G401 (cell line): ENCODE data around the gene SP3. TPM values are rescaled to one million over a fixed set of nuclear protein-coding genes. Genes with fewer than 3 reads are reported as not detected.
A peak's percentile ranks its signal among the peaks of the same experiment; 100 is the strongest.
"Not testable (repeated sequence)": the region's sequence is repeated elsewhere in the genome, so short reads cannot be mapped to it uniquely, and the experiment has no call there.

Source experiments
- DNase-seq: peaks from one replicate; pipeline ENCODE4 v3.0.0-alpha.2; 2015; ENCODE audit warnings: low spot score
- in situ Hi-C: cut with HindIII; loops from 2 replicates; pipeline ENCODE4 v1.10.0; 2016; ENCODE audit warnings: low sequenced_read_pairs, mixed read lengths
- total RNA-seq: library from RNA; depleted of rRNA; stranded (reverse); fragments of >200 nt; shearing (Covaris generic); gene quantifications from 2 replicates; pipeline ENCODE4 v1.2.3, GENCODE V29; 2014

Gene SP3
- total RNA-seq, 1 experiment from 2014 or later = 108 TPM

- no peak for DNase-seq
- in situ Hi-C loops = no loop called here
These were observed 55.3 kb downstream of the SP3 start for GRCh38 chr2:173909846-173910245.

- DNase-seq = no peak
- in situ Hi-C loops = no loop called here
These were observed 58.5 kb downstream of the SP3 start for GRCh38 chr2:173906626-173907025.

- no peak for DNase-seq
- in situ Hi-C loops = no loop called here
These were observed 61.4 kb downstream of the SP3 start for GRCh38 chr2:173903601-173904394.

- no peak for DNase-seq
- in situ Hi-C loops = no loop called here
These were observed 66.2 kb downstream of the SP3 start for GRCh38 chr2:173898996-173899395.

GRCh38 chr2:173898178-173898668, 67.0 kb downstream of the SP3 start:
- no peak for DNase-seq
- in situ Hi-C loops = no loop called here

- DNase-seq = no peak
- in situ Hi-C loops = no loop called here
These were observed 68.4 kb downstream of the SP3 start for GRCh38 chr2:173896755-173897154.

- DNase-seq = no peak
- in situ Hi-C loops = no loop called here
These were observed 72.8 kb downstream of the SP3 start for GRCh38 chr2:173892341-173892740.

GRCh38 chr2:173891315-173892037, 73.7 kb downstream of the SP3 start:
- in situ Hi-C loops = no loop called here
- DNase-seq = no peak

- in situ Hi-C loops, DNase-seq: not testable (repeated sequence)
These were observed 75.7 kb downstream of the SP3 start for GRCh38 chr2:173889464-173889863.

GRCh38 chr2:173886613-173887012, 78.6 kb downstream of the SP3 start:
- in situ Hi-C loops = no loop called here
- no peak for DNase-seq

- DNase-seq = peak; percentile 30
- in situ Hi-C loops = no loop called here
These were observed 81.0 kb downstream of the SP3 start for GRCh38 chr2:173884025-173884802.

GRCh38 chr2:173881886-173882285, 83.3 kb downstream of the SP3 start:
- in situ Hi-C loops = no loop called here
- DNase-seq = no peak

- peak; percentile 83 for DNase-seq
- in situ Hi-C loops = no loop called here
These were observed 83.7 kb downstream of the SP3 start for GRCh38 chr2:173881461-173881860.

GRCh38 chr2:173880561-173880960, 84.6 kb downstream of the SP3 start:
- in situ Hi-C loops = no loop called here
- DNase-seq = no peak

GRCh38 chr2:173876833-173877413, 88.2 kb downstream of the SP3 start:
- DNase-seq = no peak
- in situ Hi-C loops = no loop called here

GRCh38 chr2:173874894-173875237, 90.3 kb downstream of the SP3 start:
- in situ Hi-C loops = no loop called here
- DNase-seq = no peak

- in situ Hi-C loops = no loop called here
- DNase-seq = no peak
These were observed 90.9 kb downstream of the SP3 start for GRCh38 chr2:173874003-173874893.

- in situ Hi-C loops = no loop called here
- no peak for DNase-seq
These were observed 92.5 kb downstream of the SP3 start for GRCh38 chr2:173872714-173873113.
